ENCODE results near the gene BCAR1. TPM values are rescaled to one million over a fixed set of nuclear protein-coding genes. Genes with fewer than 3 reads are reported as not detected.
A peak's percentile ranks its signal among the peaks of the same experiment; 100 is the strongest.

BCAR1 gene
- total and polyA plus RNA-seq, 7 experiments from 2014 or later = not detected

- ATAC-seq = no peak
- intact Hi-C loops (cut with micrococcal nuclease) = no loop called here
- H3K9me3 ChIP-seq (ENCODE audit: control insufficient read depth in 2 of 3, low read length in 3 of 3) = no peaks in the 10 kb centered on the region
Measured at GRCh38 chr16:75256059-75256571, 4.7 kb upstream of the BCAR1 start.

GRCh38 chr16:75254359-75254837 lies 3.0 kb upstream of the BCAR1 start:
- Histone ChIP-seq H3K27ac (ENCODE audit: low read depth, low read length) (no peak overlapping the region), H3K36me3 (ENCODE audit: control insufficient read depth in 2 of 3, insufficient read depth in 3 of 3, low read length in 3 of 3) (no peaks in the 10 kb centered on the region), H3K9me3 (ENCODE audit: control insufficient read depth in 2 of 3, low read length in 3 of 3) (no peaks in the 10 kb centered on the region), H3K27me3 (ENCODE audit: control insufficient read depth in 2 of 2, insufficient read depth in 2 of 2, low read length in 2 of 2) (peaks cover 0 to 6% of the 10 kb centered on the region in 2 donors), H3K4me3 (ENCODE audit: low read length) (no peak overlapping the region), H3K4me1 (ENCODE audit: control insufficient read depth in 2 of 2, insufficient read depth in 2 of 2, low read length in 2 of 2) (peaks cover 0 to 5% of the 10 kb centered on the region in 2 donors)
- intact Hi-C loops (cut with micrococcal nuclease) = no loop called here
- DNase-seq = no peak
- H3K4me3 Mint-ChIP-seq = no peak overlapping the region
- H3K27ac Mint-ChIP-seq = no peak overlapping the region
- ChIA-PET CTCF (no interaction called here), POLR2A (no interaction called here)
- peaks cover 20 to 57% (median 36%) of the 10 kb centered on the region in 5 donors for H3K27me3 Mint-ChIP-seq
- H3K9me3 Mint-ChIP-seq = no peaks in the 10 kb centered on the region
- H3K4me1 Mint-ChIP-seq = peaks cover 0 to 10% (median 4%) of the 10 kb centered on the region in 7 donors
- no peaks in the 10 kb centered on the region for H3K36me3 Mint-ChIP-seq
- no peak for ATAC-seq

More at GRCh38 chr16:75256059-75256571, 4.7 kb upstream of the BCAR1 start:
- ChIA-PET POLR2A (no interaction called here), CTCF (no interaction called here)
- no peak for DNase-seq
- Histone ChIP-seq H3K27ac (ENCODE audit: low read depth, low read length) (no peak overlapping the region), H3K27me3 (ENCODE audit: control insufficient read depth in 2 of 2, insufficient read depth in 2 of 2, low read length in 2 of 2) (no peaks in the 10 kb centered on the region), H3K36me3 (ENCODE audit: control insufficient read depth in 2 of 3, insufficient read depth in 3 of 3, low read length in 3 of 3) (no peaks in the 10 kb centered on the region), H3K4me3 (ENCODE audit: low read length) (no peak overlapping the region), H3K4me1 (ENCODE audit: control insufficient read depth in 2 of 2, insufficient read depth in 2 of 2, low read length in 2 of 2) (no peaks in the 10 kb centered on the region)
- Mint-ChIP-seq H3K4me3 (no peak overlapping the region), H3K4me1 (peaks cover 0 to 6% (median 4%) of the 10 kb centered on the region in 7 donors), H3K27ac (no peak overlapping the region), H3K36me3 (no peaks in the 10 kb centered on the region), H3K9me3 (no peaks in the 10 kb centered on the region), H3K27me3 (peaks cover 17 to 46% (median 44%) of the 10 kb centered on the region in 5 donors)

GRCh38 chr16:75252946-75253911 lies 1.8 kb upstream of the BCAR1 start:
- H3K27ac ChIP-seq (ENCODE audit: low read depth, low read length) = no peak overlapping the region
- DNase-seq (no peak), ATAC-seq (no peak)
- intact Hi-C loops (cut with micrococcal nuclease) = no loop called here
- H3K36me3 ChIP-seq (ENCODE audit: control insufficient read depth in 2 of 3, insufficient read depth in 3 of 3, low read length in 3 of 3) = no peaks in the 10 kb centered on the region
- no peaks in the 10 kb centered on the region for H3K9me3 ChIP-seq (ENCODE audit: control insufficient read depth in 2 of 3, low read length in 3 of 3)
- no peak overlapping the region for H3K27ac Mint-ChIP-seq
- H3K36me3 Mint-ChIP-seq = no peaks in the 10 kb centered on the region
- H3K9me3 Mint-ChIP-seq = no peaks in the 10 kb centered on the region
- peak overlapping the region in 2 of 10 donors; percentile 64 to 82 for H3K4me3 Mint-ChIP-seq
- ChIA-PET POLR2A (no interaction called here), CTCF (no interaction called here)
- H3K4me1 Mint-ChIP-seq = peaks cover 0 to 10% (median 4%) of the 10 kb centered on the region in 7 donors
- H3K4me3 ChIP-seq (ENCODE audit: low read length) = no peak overlapping the region
- H3K4me1 ChIP-seq (ENCODE audit: control insufficient read depth in 2 of 2, insufficient read depth in 2 of 2, low read length in 2 of 2) = peaks cover 0 to 5% of the 10 kb centered on the region in 2 donors
- peaks cover 0 to 6% of the 10 kb centered on the region in 2 donors for H3K27me3 ChIP-seq (ENCODE audit: control insufficient read depth in 2 of 2, insufficient read depth in 2 of 2, low read length in 2 of 2)
- peaks cover 20 to 61% (median 33%) of the 10 kb centered on the region in 5 donors for H3K27me3 Mint-ChIP-seq

- Histone ChIP-seq H3K4me1 (ENCODE audit: control insufficient read depth in 2 of 2, insufficient read depth in 2 of 2, low read length in 2 of 2) (peaks cover 0 to 5% of the 10 kb centered on the region in 2 donors), H3K36me3 (ENCODE audit: control insufficient read depth in 2 of 3, insufficient read depth in 3 of 3, low read length in 3 of 3) (no peaks in the 10 kb centered on the region), H3K27me3 (ENCODE audit: control insufficient read depth in 2 of 2, insufficient read depth in 2 of 2, low read length in 2 of 2) (peaks cover 0 to 6% of the 10 kb centered on the region in 2 donors), H3K4me3 (ENCODE audit: low read length) (no peak overlapping the region), H3K9me3 (ENCODE audit: control insufficient read depth in 2 of 3, low read length in 3 of 3) (no peaks in the 10 kb centered on the region), H3K27ac (ENCODE audit: low read depth, low read length) (no peak overlapping the region)
- Mint-ChIP-seq H3K27me3 (peaks cover 25 to 68% (median 31%) of the 10 kb centered on the region in 5 donors), H3K4me1 (peaks cover 0 to 10% (median 4%) of the 10 kb centered on the region in 7 donors), H3K9me3 (no peaks in the 10 kb centered on the region), H3K4me3 (peak overlapping the region; percentile 23 to 82 (median 68)), H3K27ac (no peak overlapping the region), H3K36me3 (no peaks in the 10 kb centered on the region)
- ChIA-PET POLR2A (no interaction called here), CTCF (no interaction called here)
- intact Hi-C loops (cut with micrococcal nuclease) = no loop called here
- DNase-seq (no peak), ATAC-seq (no peak)
Measured at GRCh38 chr16:75252049-75252864, 833 bp upstream of the BCAR1 start.

- H3K27me3 ChIP-seq (ENCODE audit: control insufficient read depth in 2 of 2, insufficient read depth in 2 of 2, low read length in 2 of 2) = peaks cover 0 to 6% of the 10 kb centered on the region in 2 donors
- Mint-ChIP-seq H3K36me3 (no peaks in the 10 kb centered on the region), H3K4me1 (peaks cover 0 to 10% (median 4%) of the 10 kb centered on the region in 7 donors), H3K27me3 (peaks cover 25 to 73% (median 31%) of the 10 kb centered on the region in 5 donors), H3K27ac (no peak overlapping the region), H3K9me3 (no peaks in the 10 kb centered on the region), H3K4me3 (peak overlapping the region in 7 of 10 donors; percentile 19 to 82 (median 55))
- H3K4me1 ChIP-seq (ENCODE audit: control insufficient read depth in 2 of 2, insufficient read depth in 2 of 2, low read length in 2 of 2) = peaks cover 0 to 5% of the 10 kb centered on the region in 2 donors
- DNase-seq = no peak
- ChIA-PET CTCF (no interaction called here), POLR2A (no interaction called here)
- intact Hi-C loops (cut with micrococcal nuclease) = no loop called here
- H3K36me3 ChIP-seq (ENCODE audit: control insufficient read depth in 2 of 3, insufficient read depth in 3 of 3, low read length in 3 of 3) = no peaks in the 10 kb centered on the region
- no peak overlapping the region for H3K4me3 ChIP-seq (ENCODE audit: low read length)
- H3K9me3 ChIP-seq (ENCODE audit: control insufficient read depth in 2 of 3, low read length in 3 of 3) = no peaks in the 10 kb centered on the region
- no peak overlapping the region for H3K27ac ChIP-seq (ENCODE audit: low read depth, low read length)
- no peak for ATAC-seq
Measured at GRCh38 chr16:75250809-75251279, 580 bp downstream of the BCAR1 start.

GRCh38 chr16:75250089-75250808 lies 1.2 kb downstream of the BCAR1 start:
- ChIA-PET CTCF (interaction anchor here (0.8 kb wide), 1 partner anchor 17 kb away, joined by 3 read pairs; no protein-coding TSS in a partner anchor), POLR2A (no interaction called here)
- Mint-ChIP-seq H3K9me3 (no peaks in the 10 kb centered on the region), H3K27me3 (peaks cover 25 to 67% (median 31%) of the 10 kb centered on the region in 5 donors), H3K27ac (no peak overlapping the region), H3K4me1 (peaks cover 0 to 10% (median 4%) of the 10 kb centered on the region in 7 donors), H3K36me3 (no peaks in the 10 kb centered on the region), H3K4me3 (peak overlapping the region; percentile 23 to 82 (median 58))
- Histone ChIP-seq H3K36me3 (ENCODE audit: control insufficient read depth in 2 of 3, insufficient read depth in 3 of 3, low read length in 3 of 3) (no peaks in the 10 kb centered on the region), H3K9me3 (ENCODE audit: control insufficient read depth in 2 of 3, low read length in 3 of 3) (no peaks in the 10 kb centered on the region), H3K4me1 (ENCODE audit: control insufficient read depth in 2 of 2, insufficient read depth in 2 of 2, low read length in 2 of 2) (peaks cover 0 to 5% of the 10 kb centered on the region in 2 donors), H3K4me3 (ENCODE audit: low read length) (no peak overlapping the region), H3K27me3 (ENCODE audit: control insufficient read depth in 2 of 2, insufficient read depth in 2 of 2, low read length in 2 of 2) (peaks cover 0 to 6% of the 10 kb centered on the region in 2 donors), H3K27ac (ENCODE audit: low read depth, low read length) (no peak overlapping the region)
- intact Hi-C loops (cut with micrococcal nuclease) = no loop called here
- DNase-seq = no peak
- ATAC-seq = no peak
